HepG2 (cell line): Measurements from ENCODE around the gene ZSCAN20. TPM values are rescaled to one million over a fixed set of nuclear protein-coding genes. Genes with fewer than 3 reads are reported as not detected.

Experiments used
- ATAC-seq: fragments of 200-7000 bp; cut with Tn5 transposase; 3 replicates; pipeline ENCODE4 v1.9.1; 2020; ENCODE audit warnings: mild to moderate bottlenecking, moderate library complexity
- BruUV-seq: library from RNA; stranded (reverse); fragments of 400-500 nt; replicated peaks from 2 replicates; lab custom pipeline; 2021; lab: Mats Ljungman, UMichigan
- CTCF ChIA-PET: fragments of 300-600 bp; formaldehyde crosslinking; extraction: SDS; loops from one replicate; lab custom pipeline; 2021; ENCODE audit warnings: low total read pairs, inconsistent platforms, low intra/inter-chr PET ratio; lab: Yijun Ruan, JAX
- POLR2A ChIA-PET: fragments of 350-600 bp; sonication (Branson Sonifier 250); formaldehyde crosslinking; loops from one replicate; lab custom pipeline; 2020; ENCODE audit warnings: antibody characterized with exemption, inconsistent platforms; lab: Yijun Ruan, JAX
- DNase-seq: peaks from one replicate; pipeline ENCODE4 v3.0.0-alpha.2; 2015; ENCODE audit warnings: low spot score
- FAIRE-seq: peaks from 3 replicates; lab custom pipeline; 2011; peaks lifted over from hg19 to GRCh38; lab: Jason Lieb, UNC
- H2AFZ ChIP-seq: one replicate; pipeline ENCODE4 v1.6.1; 2011; ENCODE audit warnings: low read length, inconsistent platforms
- H3K27ac ChIP-seq: fragments of 300-600 bp; 3 replicates; pipeline ENCODE4 v1.8.0; 2011; ENCODE audit warnings: mixed run types, mild to moderate bottlenecking, mixed read lengths, low read length, inconsistent platforms; ENCODE audit not compliant: insufficient read depth; ENCODE audit errors: extremely low read length
- H3K27me3 ChIP-seq, 2 experiments: fragments of 200-600 bp in 1 of 2; 2 replicates in 1 of 2; 3 replicates in 1 of 2; pipeline versions ENCODE4 v1.6.0 to v1.8.0; 2011; ENCODE audit warnings: low read length in 2 of 2, mild to moderate bottlenecking in 2 of 2, moderate library complexity in 2 of 2, inconsistent platforms in 1 of 2; ENCODE audit not compliant: insufficient read depth in 2 of 2, control insufficient read depth in 1 of 2
- H3K36me3 ChIP-seq, 2 experiments: fragments of 200-600 bp in 1 of 2; replicated peaks in 1 of 2; 2 replicates in 1 of 2; 3 replicates in 1 of 2; pipeline versions ENCODE4 v1.5.1 to v1.8.0; 2011; ENCODE audit warnings: low read length in 2 of 2, inconsistent platforms in 1 of 2; ENCODE audit not compliant: insufficient read depth in 2 of 2, control insufficient read depth in 1 of 2
- H3K4me1 ChIP-seq: 2 replicates; pipeline ENCODE4 v1.5.1; 2012; ENCODE audit warnings: low read length, inconsistent platforms; ENCODE audit not compliant: insufficient read depth
- H3K4me2 ChIP-seq: 2 replicates; pipeline ENCODE4 v1.6.0; 2011; ENCODE audit warnings: low read depth, low read length, inconsistent platforms
- H3K4me3 ChIP-seq, 3 experiments: fragments of 200-600 bp in 1 of 3; sonication (generic), shearing (Covaris generic) in 1 of 3; replicated peaks in 1 of 3; 2 replicates each; pipeline ENCODE4 v1.5.1; 2011 to 2016; ENCODE audit warnings: low read length in 3 of 3, inconsistent platforms in 2 of 3, low read depth in 2 of 3, mild to moderate bottlenecking in 2 of 3, control low read depth in 1 of 3, mixed read lengths in 1 of 3; ENCODE audit not compliant: insufficient read depth in 1 of 3
- H3K79me2 ChIP-seq: one replicate; pipeline ENCODE4 v1.6.1; 2011; ENCODE audit warnings: low read length, inconsistent platforms; ENCODE audit not compliant: insufficient read depth
- H3K9ac ChIP-seq: 2 replicates; pipeline ENCODE4 v1.6.0; 2011; ENCODE audit warnings: mild to moderate bottlenecking, low read depth, low read length, inconsistent platforms; ENCODE audit not compliant: insufficient read depth
- H3K9me3 ChIP-seq: 2 replicates; pipeline ENCODE4 v1.5.1; 2012; ENCODE audit warnings: mild to moderate bottlenecking, low read length
- H4K20me1 ChIP-seq: 2 replicates; pipeline ENCODE4 v1.6.0; 2011; ENCODE audit warnings: inconsistent platforms, mild to moderate bottlenecking, low read length, moderate library complexity; ENCODE audit not compliant: insufficient read depth
- CC2D1A ChIP-seq: sonication (generic); formaldehyde crosslinking; IDR thresholded peaks from 2 replicates; pipeline ENCODE4 v1.8.1; 2023; ENCODE audit warnings: mild to moderate bottlenecking, missing genetic modification reagents
- FOSL1 ChIP-seq: sonication (generic); formaldehyde crosslinking; IDR thresholded peaks from 2 replicates; pipeline ENCODE4 v1.9.0; 2021; ENCODE audit warnings: missing genetic modification reagents, borderline replicate concordance
- ZBTB39 ChIP-seq: sonication (generic); formaldehyde crosslinking; IDR thresholded peaks from 2 replicates; pipeline ENCODE4 v1.5.0; 2020; ENCODE audit warnings: missing genetic modification reagents
- ZNF224 ChIP-seq: sonication (generic); formaldehyde crosslinking; IDR thresholded peaks from 2 replicates; pipeline ENCODE4 v1.5.0; 2020; ENCODE audit warnings: mild to moderate bottlenecking, missing genetic modification reagents
- ZNF329 ChIP-seq: sonication (generic); formaldehyde crosslinking; IDR thresholded peaks from 2 replicates; pipeline ENCODE4 v1.9.0; 2021; ENCODE audit warnings: low read depth, mild to moderate bottlenecking, missing genetic modification reagents
- WGBS: methylation state at CpG from one replicate; pipeline ENCODE4 v1.1.6; 2017; ENCODE audit warnings: low lambda C conversion rate; 5-methylcytosine and 5-hydroxymethylcytosine counted together
- in situ Hi-C: cut with HindIII; loops from 2 replicates; pipeline ENCODE4 v1.10.0; 2017; ENCODE audit warnings: low pct_unique_long_range_greater_than_20kb; ENCODE audit not compliant: extremely low pct_ligation_motif_present
- intact Hi-C: fragments of 100-400 bp; cut with micrococcal nuclease; formaldehyde crosslinking; loops from one replicate; pipeline ENCODE4 v1.10.0; 2022; ENCODE audit not compliant: unreplicated experiment
- polyA plus RNA-seq, 8 experiments: library from polyadenylated mRNA; depleted of rRNA in 3 of 8; stranded (reverse) in 7 of 8; unstranded in 1 of 8; fragments of >200 nt; fragmentation: Illumina TruSeq in 4 of 8; extraction: Trizol in 4 of 8; gene quantifications; 2 replicates each; pipeline versions ENCODE4 v1.2.1 to v1.2.3, GENCODE V29; 2011 to 2016; ENCODE audit warnings: low read depth in 4 of 8, missing spikeins in 1 of 8, mixed read lengths in 1 of 8; ENCODE audit not compliant: insufficient read depth in 1 of 8
- total RNA-seq, 5 experiments: library from RNA; depleted of rRNA; stranded (reverse); fragments of >200 nt; fragmentation: Illumina TruSeq; extraction: Trizol; gene quantifications; 2 replicates each; pipeline ENCODE4 v1.2.3, GENCODE V29; 2016; ENCODE audit warnings: low read depth in 1 of 5
- TF ChIP-seq, protein P1 (sequence below): sonication (generic); formaldehyde crosslinking; IDR thresholded peaks from 2 replicates; pipeline ENCODE4 v1.4.0; 2020; ENCODE audit warnings: mild to moderate bottlenecking, missing genetic modification reagents

Gene ZSCAN20
- total and polyA plus RNA-seq, 2 of the 13 experiments (the other 11 are each of a cell fraction or from before 2014, with no cell fraction given), result 1.1 to 2.8 TPM

DNA sequence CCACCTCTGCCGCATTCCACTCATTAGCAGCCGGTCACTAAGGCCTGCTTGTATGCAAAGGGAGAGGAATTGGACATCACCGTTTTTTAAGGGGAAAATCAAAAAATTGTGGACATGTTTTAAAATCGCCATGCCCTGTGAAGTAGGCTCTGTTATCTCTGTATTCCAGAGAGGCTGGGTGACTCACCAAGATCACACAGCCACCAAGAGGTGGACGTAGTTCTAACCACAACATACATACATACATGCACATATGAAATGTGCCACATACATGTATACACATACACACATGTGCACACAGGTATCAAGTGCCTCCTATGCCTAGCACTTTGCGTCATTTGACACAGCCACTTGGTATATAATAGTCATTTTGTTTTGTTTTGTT, 16.0 kb upstream of the ZSCAN20 start:
- in situ Hi-C loops (no loop called here), intact Hi-C loops (loop anchor here (5.0 kb wide), 1 partner anchor 159 kb away; no protein-coding TSS in a partner anchor)
- no peaks in the 10 kb centered on the region for H3K36me3 ChIP-seq
- POLR2A ChIA-PET, result no interaction called here
- H2AFZ ChIP-seq, result no peak overlapping the region
- H3K9ac ChIP-seq, result no peak overlapping the region
- CTCF ChIA-PET, result no interaction called here
- no TSS peak for BruUV-seq
- no peaks in the 10 kb centered on the region for H4K20me1 ChIP-seq
- H3K27me3 ChIP-seq, result peaks cover 0 to 14% of the 10 kb centered on the region in 2 experiments; a peak in 1 of 5 replicates
- H3K4me1 ChIP-seq, result no peaks in the 10 kb centered on the region
- H3K27ac ChIP-seq, result no peak overlapping the region
- no peaks in the 10 kb centered on the region for H3K79me2 ChIP-seq
- ATAC-seq, result no peak
- no peak for FAIRE-seq
- DNase-seq, result no peak
- H3K9me3 ChIP-seq, result no peaks in the 10 kb centered on the region
- H3K4me3 ChIP-seq, result no peak overlapping the region
- TF ChIP-seq ZNF224 (no peak), CC2D1A (no peak), ZNF329 (CRISPR knock-in tag) (no peak), FOSL1 (no peak), ZBTB39 (CRISPR knock-in tag) (no peak)
- TF ChIP-seq, protein P1, sequence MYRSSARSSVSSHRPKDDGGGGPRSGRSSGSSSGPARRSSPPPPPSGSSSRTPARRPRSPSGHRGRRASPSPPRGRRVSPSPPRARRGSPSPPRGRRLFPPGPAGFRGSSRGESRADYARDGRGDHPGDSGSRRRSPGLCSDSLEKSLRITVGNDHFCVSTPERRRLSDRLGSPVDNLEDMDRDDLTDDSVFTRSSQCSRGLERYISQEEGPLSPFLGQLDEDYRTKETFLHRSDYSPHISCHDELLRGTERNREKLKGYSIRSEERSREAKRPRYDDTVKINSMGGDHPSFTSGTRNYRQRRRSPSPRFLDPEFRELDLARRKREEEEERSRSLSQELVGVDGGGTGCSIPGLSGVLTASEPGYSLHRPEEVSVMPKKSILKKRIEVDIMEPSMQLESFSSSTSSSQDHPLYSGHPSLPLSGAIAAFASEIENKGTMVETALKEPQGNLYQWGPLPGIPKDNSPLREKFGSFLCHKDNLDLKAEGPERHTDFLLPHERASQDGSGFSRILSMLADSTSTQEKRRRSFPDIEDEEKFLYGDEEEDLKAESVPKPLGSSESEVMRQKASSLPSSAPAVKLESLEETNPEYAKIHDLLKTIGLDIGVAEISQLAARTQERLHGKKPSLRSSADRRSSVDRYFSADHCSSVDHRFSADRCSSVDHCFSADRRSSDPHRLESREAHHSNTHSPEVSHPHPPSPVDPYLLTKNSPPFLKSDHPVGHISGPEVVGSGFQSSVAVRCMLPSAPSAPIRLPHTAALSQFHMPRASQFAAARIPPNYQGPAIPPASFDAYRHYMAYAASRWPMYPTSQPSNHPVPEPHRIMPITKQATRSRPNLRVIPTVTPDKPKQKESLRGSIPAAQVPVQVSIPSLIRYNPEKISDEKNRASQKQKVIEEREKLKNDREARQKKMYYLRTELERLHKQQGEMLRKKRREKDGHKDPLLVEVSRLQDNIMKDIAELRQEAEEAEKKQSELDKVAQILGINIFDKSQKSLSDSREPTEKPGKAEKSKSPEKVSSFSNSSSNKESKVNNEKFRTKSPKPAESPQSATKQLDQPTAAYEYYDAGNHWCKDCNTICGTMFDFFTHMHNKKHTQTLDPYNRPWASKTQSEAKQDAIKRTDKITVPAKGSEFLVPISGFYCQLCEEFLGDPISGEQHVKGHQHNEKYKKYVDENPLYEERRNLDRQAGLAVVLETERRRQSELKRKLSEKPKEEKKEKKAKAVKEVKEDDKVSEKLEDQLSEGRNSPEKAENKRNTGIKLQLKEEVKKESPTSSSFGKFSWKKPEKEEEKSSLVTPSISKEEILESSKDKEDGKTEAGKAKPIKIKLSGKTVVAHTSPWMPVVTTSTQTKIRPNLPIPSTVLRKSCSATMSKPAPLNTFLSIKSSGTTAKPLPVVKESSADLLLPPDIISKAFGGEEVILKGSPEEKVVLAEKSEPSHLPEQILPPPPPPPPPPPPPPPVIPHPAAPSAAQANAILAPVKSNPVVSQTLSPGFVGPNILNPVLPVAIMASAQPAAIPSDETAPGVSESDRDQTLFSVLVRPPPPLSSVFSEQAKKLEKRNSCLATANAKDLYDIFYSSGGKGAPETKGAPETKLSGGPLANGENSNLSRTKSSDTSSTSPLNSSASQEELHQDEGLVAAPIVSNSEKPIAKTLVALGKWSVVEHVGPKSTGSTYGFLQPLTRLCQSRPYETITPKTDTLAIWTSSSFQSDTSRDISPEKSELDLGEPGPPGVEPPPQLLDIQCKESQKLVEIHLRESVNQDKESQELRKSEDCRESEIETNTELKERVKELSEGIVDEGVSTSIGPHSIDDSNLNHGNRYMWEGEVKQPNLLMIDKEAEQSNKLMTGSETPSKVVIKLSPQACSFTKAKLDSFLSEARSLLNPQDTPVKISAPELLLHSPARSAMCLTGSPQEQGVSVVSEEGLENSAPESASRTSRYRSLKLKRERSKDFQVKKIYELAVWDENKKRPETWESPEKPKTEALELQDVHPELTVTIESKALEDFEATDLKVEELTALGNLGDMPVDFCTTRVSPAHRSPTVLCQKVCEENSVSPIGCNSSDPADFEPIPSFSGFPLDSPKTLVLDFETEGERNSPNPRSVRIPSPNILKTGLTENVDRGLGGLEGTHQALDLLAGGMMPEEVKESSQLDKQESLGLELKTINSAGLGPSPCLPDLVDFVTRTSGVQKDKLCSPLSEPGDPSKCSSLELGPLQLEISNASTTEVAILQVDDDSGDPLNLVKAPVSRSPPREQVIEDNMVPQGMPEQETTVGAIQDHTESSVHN (CRISPR knock-in tag), result no peak
- TF ChIP-seq, all 625 proteins: peak for 0
- no peak overlapping the region for H3K4me2 ChIP-seq
- 26% methylated on average over 4 of the region's 6 CpGs for WGBS
